ENCODE measurements around the gene MSL1. TPM values are rescaled to one million over a fixed set of nuclear protein-coding genes. Genes with fewer than 3 reads are reported as not detected.

The MSL1 gene
- total RNA-seq, 4 donors from 2014 or later, result 69.3 to 166 (median 86.9) TPM

DNA sequence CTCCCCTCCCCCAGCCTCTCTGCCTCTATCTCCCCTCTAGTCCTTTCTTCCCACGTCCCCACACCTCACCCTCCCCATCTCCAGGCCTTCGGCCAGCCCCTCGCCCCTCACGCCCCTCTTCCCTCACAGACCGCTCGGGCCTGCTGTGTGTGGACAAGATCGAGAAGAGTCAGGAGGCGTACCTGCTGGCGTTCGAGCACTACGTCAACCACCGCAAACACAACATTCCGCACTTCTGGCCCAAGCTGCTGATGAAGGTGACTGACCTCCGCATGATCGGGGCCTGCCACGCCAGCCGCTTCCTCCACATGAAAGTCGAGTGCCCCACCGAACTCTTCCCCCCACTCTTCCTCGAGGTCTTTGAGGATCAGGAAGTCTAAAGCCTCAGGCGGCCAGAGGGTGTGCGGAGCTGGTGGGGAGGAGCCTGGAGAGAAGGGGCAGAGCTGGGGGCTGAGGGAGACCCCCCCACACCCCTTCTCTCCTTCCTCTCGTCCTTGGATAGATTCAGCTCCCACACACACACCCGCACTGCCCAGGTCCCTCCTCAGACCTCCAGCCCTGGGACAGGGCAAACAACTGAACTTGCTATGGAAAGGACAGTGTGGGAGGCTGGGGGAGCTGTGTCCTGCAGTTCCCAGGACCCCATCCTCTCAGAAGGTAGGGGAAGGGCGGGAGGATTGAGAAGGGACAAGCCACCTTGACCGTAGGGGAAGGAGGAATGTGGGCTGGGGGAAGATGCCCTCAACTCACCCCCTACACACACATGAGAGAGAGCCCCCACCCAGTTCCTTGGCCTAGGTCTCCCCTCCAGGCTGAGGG is 32.5 kb upstream of the MSL1 start:
- DNase-seq (ENCODE audit: low spot score in 2 of 2), result peak in 1 of 2 donors; percentile 65
- no peaks in the 10 kb centered on the region for H3K27me3 ChIP-seq
- peaks cover 94% of the 10 kb centered on the region for H3K36me3 ChIP-seq
- peaks cover 35% of the 10 kb centered on the region for H3K4me1 ChIP-seq
- WGBS, result 86% methylated on average over 26 of the region's 26 CpGs
- H3K9me3 ChIP-seq, result no peaks in the 10 kb centered on the region
- TF ChIP-seq POLR2AphosphoS5 (IDR thresholded peaks at IDR 0.05) (no peak), EP300 (IDR thresholded peaks at IDR 0.05) (no peak), POLR2A (IDR thresholded peaks at IDR 0.05) (no peak)
- TF ChIP-seq, protein P1, sequence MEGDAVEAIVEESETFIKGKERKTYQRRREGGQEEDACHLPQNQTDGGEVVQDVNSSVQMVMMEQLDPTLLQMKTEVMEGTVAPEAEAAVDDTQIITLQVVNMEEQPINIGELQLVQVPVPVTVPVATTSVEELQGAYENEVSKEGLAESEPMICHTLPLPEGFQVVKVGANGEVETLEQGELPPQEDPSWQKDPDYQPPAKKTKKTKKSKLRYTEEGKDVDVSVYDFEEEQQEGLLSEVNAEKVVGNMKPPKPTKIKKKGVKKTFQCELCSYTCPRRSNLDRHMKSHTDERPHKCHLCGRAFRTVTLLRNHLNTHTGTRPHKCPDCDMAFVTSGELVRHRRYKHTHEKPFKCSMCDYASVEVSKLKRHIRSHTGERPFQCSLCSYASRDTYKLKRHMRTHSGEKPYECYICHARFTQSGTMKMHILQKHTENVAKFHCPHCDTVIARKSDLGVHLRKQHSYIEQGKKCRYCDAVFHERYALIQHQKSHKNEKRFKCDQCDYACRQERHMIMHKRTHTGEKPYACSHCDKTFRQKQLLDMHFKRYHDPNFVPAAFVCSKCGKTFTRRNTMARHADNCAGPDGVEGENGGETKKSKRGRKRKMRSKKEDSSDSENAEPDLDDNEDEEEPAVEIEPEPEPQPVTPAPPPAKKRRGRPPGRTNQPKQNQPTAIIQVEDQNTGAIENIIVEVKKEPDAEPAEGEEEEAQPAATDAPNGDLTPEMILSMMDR (IDR thresholded peaks at IDR 0.05), result no peak
- H3K27ac ChIP-seq, result no peak overlapping the region
- no peak overlapping the region for H3K4me3 ChIP-seq

DNA sequence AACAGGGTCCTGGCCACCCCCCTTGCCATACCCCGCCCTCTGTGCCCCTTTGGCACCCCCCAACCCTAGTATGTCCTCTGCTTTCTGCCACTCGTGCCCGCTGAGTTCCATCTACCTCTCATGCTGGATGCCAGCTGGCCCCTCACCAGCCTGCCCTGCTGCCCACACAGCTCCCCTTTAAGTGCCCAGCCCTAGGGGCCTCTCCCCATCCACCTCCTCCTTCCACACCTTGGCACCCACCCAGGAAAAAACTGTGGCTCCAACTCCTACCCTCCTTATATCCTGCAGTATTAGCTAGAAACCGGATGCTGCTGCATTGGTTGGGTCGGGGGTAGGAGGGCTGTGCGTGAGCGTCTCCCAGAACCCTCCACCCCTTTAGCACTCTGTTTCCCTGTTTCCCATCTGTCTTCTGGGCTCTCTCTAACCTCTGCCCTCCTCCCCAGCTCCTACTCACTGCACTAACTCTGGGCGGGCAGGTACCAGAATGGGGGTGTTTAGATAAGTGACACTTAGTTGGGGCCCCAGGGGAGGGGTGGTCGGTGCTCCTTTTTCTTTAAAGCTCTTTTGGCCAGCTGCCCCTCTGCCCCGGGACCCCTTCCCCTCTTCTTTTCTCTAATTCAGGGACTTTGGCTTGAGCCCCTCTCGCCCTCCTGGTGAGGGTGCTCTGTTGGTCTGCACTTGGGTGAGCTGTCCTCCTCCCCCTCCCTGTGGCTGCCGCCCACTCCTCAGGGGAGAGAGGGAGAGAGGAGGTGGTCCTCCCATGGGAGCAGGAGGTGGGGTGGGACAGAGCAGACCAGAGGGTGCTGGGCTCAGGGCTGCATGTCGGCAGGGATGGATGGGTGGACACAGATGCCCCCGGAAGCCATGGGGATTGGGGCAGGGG is 31.3 kb upstream of the MSL1 start:
- WGBS, result 58% methylated on average over 14 of the region's 14 CpGs
- TF ChIP-seq, protein P1 (IDR thresholded peaks at IDR 0.05), result no peak
- no peak for TF ChIP-seq POLR2A (IDR thresholded peaks at IDR 0.05)
- no peak for TF ChIP-seq POLR2AphosphoS5 (IDR thresholded peaks at IDR 0.05)
- TF ChIP-seq EP300 (IDR thresholded peaks at IDR 0.05), result no peak
- Histone ChIP-seq H3K4me1 (peaks cover 46% of the 10 kb centered on the region), H3K27ac (peak overlapping the region; percentile 38), H3K9me3 (no peaks in the 10 kb centered on the region), H3K36me3 (peaks cover 94% of the 10 kb centered on the region), H3K27me3 (no peaks in the 10 kb centered on the region), H3K4me3 (no peak overlapping the region)
- DNase-seq (ENCODE audit: low spot score in 2 of 2), result no peak

DNA sequence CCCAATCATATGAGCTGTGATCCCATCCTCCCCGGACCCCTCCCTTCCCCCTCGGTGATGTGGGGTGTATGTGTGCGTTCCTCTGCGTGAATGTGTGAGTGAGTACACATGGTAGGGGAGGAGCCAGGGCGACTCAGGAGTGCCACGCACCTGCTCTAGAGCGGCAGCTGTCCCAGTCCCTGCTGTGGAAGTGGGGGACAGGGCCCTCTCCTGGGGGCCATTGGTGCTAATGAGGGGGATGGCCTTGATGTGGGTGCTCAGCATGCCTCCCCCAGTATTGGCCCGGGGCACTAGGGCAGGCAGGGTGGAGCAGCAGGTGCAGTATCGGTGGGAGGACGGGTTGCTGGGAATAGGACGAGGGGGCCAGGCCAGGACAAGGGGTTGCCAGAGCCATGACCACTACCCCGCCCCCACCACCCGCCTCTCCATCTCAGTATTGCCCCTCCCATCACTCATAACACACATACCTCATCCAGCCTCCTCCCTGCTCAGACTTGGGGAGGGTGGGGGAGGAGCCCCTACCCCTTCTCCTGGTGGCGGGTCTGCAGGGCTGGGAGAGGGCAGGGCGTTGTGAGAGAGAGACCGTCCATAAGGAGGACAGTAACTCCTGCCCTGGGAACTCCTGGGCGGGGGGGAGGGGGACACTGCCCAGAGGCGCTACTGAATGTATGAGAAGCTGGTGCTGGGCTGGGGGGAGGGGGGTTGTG is 29.9 kb upstream of the MSL1 start:
- no peaks in the 10 kb centered on the region for H3K27me3 ChIP-seq
- peak overlapping the region; percentile 95 for H3K27ac ChIP-seq
- no peaks in the 10 kb centered on the region for H3K9me3 ChIP-seq
- H3K36me3 ChIP-seq, result peaks cover 94% of the 10 kb centered on the region
- peaks cover 59% of the 10 kb centered on the region for H3K4me1 ChIP-seq
- no peak overlapping the region for H3K4me3 ChIP-seq
- WGBS, result 36% methylated on average over 18 of the region's 18 CpGs
- DNase-seq (ENCODE audit: low spot score in 2 of 2), result no peak
- TF ChIP-seq EP300 (IDR thresholded peaks at IDR 0.05) (no peak), POLR2A (IDR thresholded peaks at IDR 0.05) (no peak), POLR2AphosphoS5 (IDR thresholded peaks at IDR 0.05) (no peak)
- TF ChIP-seq, protein P1 (IDR thresholded peaks at IDR 0.05), result no peak

DNA sequence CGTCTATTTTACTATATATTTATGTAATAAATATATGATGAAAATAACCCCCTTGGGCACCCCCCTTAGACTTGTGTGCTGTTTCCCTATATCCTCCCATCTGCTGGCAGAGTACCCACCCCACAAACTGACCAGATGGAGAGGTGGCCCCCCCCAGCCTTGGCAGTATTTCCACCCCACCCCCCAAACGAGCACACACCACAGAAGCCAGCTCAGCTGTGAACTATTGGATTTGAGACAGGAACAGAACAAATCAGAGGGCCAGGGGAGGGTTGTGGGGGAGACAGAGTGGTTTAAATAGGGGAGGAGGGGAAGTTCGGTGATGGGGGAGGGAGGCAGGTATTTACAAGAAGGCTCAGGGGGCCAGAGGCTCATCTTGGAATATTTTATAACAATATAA is 29.2 kb upstream of the MSL1 start:
- Histone ChIP-seq H3K27ac (peak overlapping the region; percentile 95), H3K36me3 (peaks cover 86% of the 10 kb centered on the region), H3K4me1 (peaks cover 67% of the 10 kb centered on the region), H3K27me3 (no peaks in the 10 kb centered on the region), H3K4me3 (no peak overlapping the region), H3K9me3 (no peaks in the 10 kb centered on the region)
- no peak for TF ChIP-seq POLR2A (IDR thresholded peaks at IDR 0.05)
- TF ChIP-seq, protein P1 (IDR thresholded peaks at IDR 0.05), result no peak
- TF ChIP-seq EP300 (IDR thresholded peaks at IDR 0.05), result no peak
- TF ChIP-seq POLR2AphosphoS5 (IDR thresholded peaks at IDR 0.05), result no peak
- DNase-seq (ENCODE audit: low spot score in 2 of 2), result no peak
- WGBS, result 33% methylated on average over 3 of the region's 3 CpGs
